ENCODE data around the gene MOCS3. TPM values are rescaled to one million over a fixed set of nuclear protein-coding genes. Genes with fewer than 3 reads are reported as not detected.

Gene MOCS3
- total RNA-seq, 1 experiment from 2014 or later = 13.2 TPM

- TF ChIP-seq CTCF (IDR thresholded peaks at IDR 0.05; ENCODE audit: insufficient read depth in 1 of 2, low read depth in 1 of 2, low read length in 1 of 2, severe bottlenecking in 1 of 2, unreplicated experiment in 1 of 2) = peak in 1 of 2 experiments; percentile 12
- Histone ChIP-seq H3K9me3 (no peaks in the 10 kb centered on the region), H3K4me1 (peaks cover 52% of the 10 kb centered on the region), H3K36me3 (ENCODE audit: control insufficient read depth, insufficient read depth, low read length) (peaks cover 6% of the 10 kb centered on the region), H3K4me3 (ENCODE audit: low read depth, low read length) (peak overlapping the region; percentile 96), H3K27me3 (replicated peaks; ENCODE audit: control insufficient read depth, insufficient read depth, low read length) (no peaks in the 10 kb centered on the region)
- CTCF ChIA-PET = interaction anchor here (0.5 to 6.5 kb wide), 28 partner anchors 10 to 1218 kb away, joined by 3 to 116 read pairs (median 4); partner anchors contain the start of genes BCAS4, DPM1 and MOCS3
- peaks cover 100% of the 10 kb centered on the region for H3K36me3 Mint-ChIP-seq (ENCODE audit: insufficient read depth, unreplicated experiment)
- peaks cover 47% of the 10 kb centered on the region for H3K4me1 Mint-ChIP-seq (ENCODE audit: low read depth, unreplicated experiment)
- POLR2A ChIA-PET = interaction anchor here (0.5 to 4.2 kb wide), 25 partner anchors 10 to 995 kb away, joined by 3 to 105 read pairs (median 5); partner anchors contain the start of genes BCAS4, DPM1, MOCS3 and PARD6B
- peak overlapping the region; percentile 89 for H3K27ac Mint-ChIP-seq (ENCODE audit: unreplicated experiment)
- no peaks in the 10 kb centered on the region for H3K9me3 Mint-ChIP-seq (ENCODE audit: unreplicated experiment)
- intact Hi-C loops (cut with micrococcal nuclease; ENCODE audit: unreplicated experiment) = loop anchor here (1.0 kb wide), 2 partner anchors 27 to 113 kb away; partner anchors contain the start of genes DPM1 and MOCS3
- peak overlapping the region; percentile 90 for H3K4me3 Mint-ChIP-seq (ENCODE audit: unreplicated experiment)
- no peak for DNase-seq
- no TSS peak for BruUV-seq (replicated peaks)
- H3K27me3 Mint-ChIP-seq (ENCODE audit: insufficient read depth, unreplicated experiment) = no peaks in the 10 kb centered on the region
These were observed 27.7 kb upstream of the MOCS3 start for GRCh38 chr20:50930976-50931305.

- H3K4me3 Mint-ChIP-seq (ENCODE audit: unreplicated experiment) = peak within 1 kb of the TSS; percentile 90
- intact Hi-C loops (cut with micrococcal nuclease; ENCODE audit: unreplicated experiment) = loop anchor here (1.0 kb wide), 2 partner anchors 27 to 113 kb away; partner anchors contain the start of genes DPM1 and MOCS3
- peaks cover 46% of the 10 kb centered on the region for H3K4me1 Mint-ChIP-seq (ENCODE audit: low read depth, unreplicated experiment)
- H3K27ac Mint-ChIP-seq (ENCODE audit: unreplicated experiment) = peak within 1 kb of the TSS; percentile 89
- H3K36me3 Mint-ChIP-seq (ENCODE audit: insufficient read depth, unreplicated experiment) = peaks cover 98% of the 10 kb centered on the region
- CTCF ChIA-PET = interaction anchor here (0.5 to 6.5 kb wide), 28 partner anchors 10 to 785 kb away, joined by 3 to 116 read pairs (median 4); partner anchors contain the start of genes BCAS4, DPM1 and MOCS3
- Histone ChIP-seq H3K27me3 (replicated peaks; ENCODE audit: control insufficient read depth, insufficient read depth, low read length) (no peaks in the 10 kb centered on the region), H3K4me1 (peaks cover 48% of the 10 kb centered on the region), H3K9me3 (no peaks in the 10 kb centered on the region), H3K36me3 (ENCODE audit: control insufficient read depth, insufficient read depth, low read length) (peaks cover 6% of the 10 kb centered on the region), H3K4me3 (ENCODE audit: low read depth, low read length) (peak within 1 kb of the TSS; percentile 96)
- POLR2A ChIA-PET = interaction anchor here (0.5 to 4.2 kb wide), 24 partner anchors 9 to 759 kb away, joined by 3 to 105 read pairs (median 6); partner anchors contain the start of genes BCAS4, DPM1, MOCS3 and PARD6B
- TF ChIP-seq CTCF (IDR thresholded peaks at IDR 0.05; ENCODE audit: insufficient read depth in 1 of 2, low read depth in 1 of 2, low read length in 1 of 2, severe bottlenecking in 1 of 2, unreplicated experiment in 1 of 2) = peak; percentile 95
- H3K27me3 Mint-ChIP-seq (ENCODE audit: insufficient read depth, unreplicated experiment) = no peaks in the 10 kb centered on the region
- no TSS peak for BruUV-seq (replicated peaks)
- DNase-seq = peak; percentile 99
- H3K9me3 Mint-ChIP-seq (ENCODE audit: unreplicated experiment) = no peaks in the 10 kb centered on the region
These were observed 27.2 kb upstream of the MOCS3 start, which contains the start of gene ADNP for GRCh38 chr20:50931306-50932015. Gene ADNP, minus strand, starts transcription at chr20:50931437. Its CDS starts 27,441 bp downstream, at chr20:50903996.

GRCh38 chr20:50932016-50932485 lies 26.6 kb upstream of the MOCS3 start:
- Mint-ChIP-seq H3K27me3 (ENCODE audit: insufficient read depth, unreplicated experiment) (no peaks in the 10 kb centered on the region), H3K4me1 (ENCODE audit: low read depth, unreplicated experiment) (peaks cover 40% of the 10 kb centered on the region), H3K27ac (ENCODE audit: unreplicated experiment) (peak overlapping the region; percentile 89), H3K9me3 (ENCODE audit: unreplicated experiment) (no peaks in the 10 kb centered on the region), H3K36me3 (ENCODE audit: insufficient read depth, unreplicated experiment) (peaks cover 98% of the 10 kb centered on the region), H3K4me3 (ENCODE audit: unreplicated experiment) (peak overlapping the region; percentile 90)
- POLR2A ChIA-PET = interaction anchor here (0.7 to 4.2 kb wide), 13 partner anchors 8 to 409 kb away, joined by 3 to 105 read pairs (median 10); partner anchors contain the start of genes BCAS4, DPM1, MOCS3 and PARD6B
- TF ChIP-seq CTCF (IDR thresholded peaks at IDR 0.05; ENCODE audit: insufficient read depth in 1 of 2, low read depth in 1 of 2, low read length in 1 of 2, severe bottlenecking in 1 of 2, unreplicated experiment in 1 of 2) = no peak
- Histone ChIP-seq H3K27me3 (replicated peaks; ENCODE audit: control insufficient read depth, insufficient read depth, low read length) (no peaks in the 10 kb centered on the region), H3K9me3 (no peaks in the 10 kb centered on the region), H3K4me3 (ENCODE audit: low read depth, low read length) (peak overlapping the region; percentile 96), H3K4me1 (peaks cover 46% of the 10 kb centered on the region), H3K36me3 (ENCODE audit: control insufficient read depth, insufficient read depth, low read length) (peaks cover 6% of the 10 kb centered on the region)
- DNase-seq = no peak
- TSS peak; percentile 88 for BruUV-seq (replicated peaks)
- CTCF ChIA-PET = interaction anchor here (0.5 to 6.5 kb wide), 16 partner anchors 9 to 735 kb away, joined by 3 to 116 read pairs (median 6); partner anchors contain the start of genes BCAS4, DPM1 and MOCS3
- intact Hi-C loops (cut with micrococcal nuclease; ENCODE audit: unreplicated experiment) = no loop called here

Data from Caco-2 (cell line).